Measurements from ENCODE around the gene DOCK9.

DOCK9 gene

GRCh38 chr13:98889419-98890085, 88.3 kb downstream of the DOCK9 start:
- H3K4me1 ChIP-seq (ENCODE audit: insufficient read depth, low read length, severe bottlenecking), result no peaks in the 10 kb centered on the region

GRCh38 chr13:98888890-98889279, 89.0 kb downstream of the DOCK9 start:
- H3K9me2 ChIP-seq (ENCODE audit: low read depth, low read length), result no peaks in the 10 kb centered on the region
- no peak overlapping the region for H2AFZ ChIP-seq (ENCODE audit: low read length)
- H3K27ac ChIP-seq (ENCODE audit: low read depth, low read length, poor library complexity, severe bottlenecking), result no peak overlapping the region
- no peaks in the 10 kb centered on the region for H3K36me3 ChIP-seq (ENCODE audit: insufficient read depth, low read length)
- H3K4me1 ChIP-seq (ENCODE audit: insufficient read depth, low read length, severe bottlenecking), result no peaks in the 10 kb centered on the region
- TF ChIP-seq CTCF (IDR thresholded peaks at IDR 0.05; ENCODE audit: low read length), result no peak
- no peaks in the 10 kb centered on the region for H3K79me2 ChIP-seq (ENCODE audit: insufficient read depth, low read length)
- no peaks in the 10 kb centered on the region for H4K20me1 ChIP-seq (ENCODE audit: insufficient read depth, low read length)
- H3K27me3 ChIP-seq (ENCODE audit: insufficient read depth, low read length), result no peaks in the 10 kb centered on the region
- H3K4me3 ChIP-seq (ENCODE audit: low read depth, low read length, poor library complexity, severe bottlenecking), result no peak overlapping the region
- H3K9ac ChIP-seq (ENCODE audit: low read length), result no peak overlapping the region
- H3F3A ChIP-seq (ENCODE audit: insufficient read depth, low read length), result no peaks in the 10 kb centered on the region
- H3K9me3 ChIP-seq (ENCODE audit: low read length), result no peaks in the 10 kb centered on the region
- H3K4me2 ChIP-seq (ENCODE audit: low read length), result no peak overlapping the region

More at GRCh38 chr13:98889419-98890085, 88.3 kb downstream of the DOCK9 start:
- H3K27ac ChIP-seq (ENCODE audit: low read depth, low read length, poor library complexity, severe bottlenecking), result no peak overlapping the region
- no peaks in the 10 kb centered on the region for H3K27me3 ChIP-seq (ENCODE audit: insufficient read depth, low read length)
- H3K9ac ChIP-seq (ENCODE audit: low read length), result no peak overlapping the region
- no peak overlapping the region for H3K4me2 ChIP-seq (ENCODE audit: low read length)
- H3F3A ChIP-seq (ENCODE audit: insufficient read depth, low read length), result no peaks in the 10 kb centered on the region
- no peaks in the 10 kb centered on the region for H3K9me2 ChIP-seq (ENCODE audit: low read depth, low read length)
- H3K4me3 ChIP-seq (ENCODE audit: low read depth, low read length, poor library complexity, severe bottlenecking), result no peak overlapping the region
- no peaks in the 10 kb centered on the region for H4K20me1 ChIP-seq (ENCODE audit: insufficient read depth, low read length)
- no peaks in the 10 kb centered on the region for H3K36me3 ChIP-seq (ENCODE audit: insufficient read depth, low read length)
- H2AFZ ChIP-seq (ENCODE audit: low read length), result no peak overlapping the region
- no peak for TF ChIP-seq EZH2 (IDR thresholded peaks at IDR 0.05; ENCODE audit: borderline replicate concordance, low read length)
- no peak for TF ChIP-seq CTCF (IDR thresholded peaks at IDR 0.05; ENCODE audit: low read length)
- H3K9me3 ChIP-seq (ENCODE audit: low read length), result no peaks in the 10 kb centered on the region
- no peaks in the 10 kb centered on the region for H3K79me2 ChIP-seq (ENCODE audit: insufficient read depth, low read length)

GRCh38 chr13:98888222-98888889, 89.5 kb downstream of the DOCK9 start:
- H3F3A ChIP-seq (ENCODE audit: insufficient read depth, low read length), result no peaks in the 10 kb centered on the region
- H3K9me2 ChIP-seq (ENCODE audit: low read depth, low read length), result no peaks in the 10 kb centered on the region
- H3K36me3 ChIP-seq (ENCODE audit: insufficient read depth, low read length), result no peaks in the 10 kb centered on the region
- no peak overlapping the region for H3K4me3 ChIP-seq (ENCODE audit: low read depth, low read length, poor library complexity, severe bottlenecking)
- H3K4me2 ChIP-seq (ENCODE audit: low read length), result no peak overlapping the region
- H4K20me1 ChIP-seq (ENCODE audit: insufficient read depth, low read length), result no peaks in the 10 kb centered on the region
- H3K4me1 ChIP-seq (ENCODE audit: insufficient read depth, low read length, severe bottlenecking), result no peaks in the 10 kb centered on the region
- TF ChIP-seq EZH2 (IDR thresholded peaks at IDR 0.05; ENCODE audit: borderline replicate concordance, low read length), result no peak
- no peak overlapping the region for H2AFZ ChIP-seq (ENCODE audit: low read length)
- no peaks in the 10 kb centered on the region for H3K79me2 ChIP-seq (ENCODE audit: insufficient read depth, low read length)
- H3K27me3 ChIP-seq (ENCODE audit: insufficient read depth, low read length), result no peaks in the 10 kb centered on the region
- H3K9me3 ChIP-seq (ENCODE audit: low read length), result no peaks in the 10 kb centered on the region
- H3K27ac ChIP-seq (ENCODE audit: low read depth, low read length, poor library complexity, severe bottlenecking), result no peak overlapping the region
- H3K9ac ChIP-seq (ENCODE audit: low read length), result no peak overlapping the region
